ENCODE measurements around the gene CD83. TPM values are rescaled to one million over a fixed set of nuclear protein-coding genes. Genes with fewer than 3 reads are reported as not detected.

Gene CD83
- total and polyA plus RNA-seq, 4 donors, result 14.5 to 31.1 (median 25.1) TPM

- Histone ChIP-seq H3K27ac (ENCODE audit: low read depth in 1 of 2, low read length in 1 of 2) (no peak overlapping the region), H3K27me3 (ENCODE audit: control insufficient read depth in 3 of 3, insufficient read depth in 3 of 3, low read length in 2 of 3) (peaks cover 0 to 8% (median 0%) of the 10 kb centered on the region in 3 donors), H3K36me3 (ENCODE audit: control insufficient read depth in 4 of 4, insufficient read depth in 4 of 4, low read length in 4 of 4) (no peaks in the 10 kb centered on the region), H3K9ac (ENCODE audit: insufficient read depth in 1 of 2, low read length in 2 of 2) (no peak overlapping the region), H3K9me3 (ENCODE audit: control insufficient read depth in 4 of 4, insufficient read depth in 3 of 4, low read length in 3 of 4) (peaks cover 0 to 3% (median 1%) of the 10 kb centered on the region in 4 donors), H3K4me1 (ENCODE audit: control insufficient read depth in 5 of 5, insufficient read depth in 5 of 5, low read length in 5 of 5) (peaks cover 0 to 6% (median 0%) of the 10 kb centered on the region in 5 donors), H3K4me3 (no peak overlapping the region)
- ATAC-seq (ENCODE audit: insufficient read depth, low FRiP score), result no peak
- no peak for DNase-seq
- WGBS, 2 donors, result 81 to 94% methylated on average over 1 of the region's 1 CpG
- no peak for TF ChIP-seq CTCF (IDR thresholded peaks at IDR 0.05; ENCODE audit: control extremely low read depth, extremely low read depth)
Measured at GRCh38 chr6:14105547-14105946, 12.0 kb upstream of the CD83 start.

GRCh38 chr6:14107000-14107399, 10.6 kb upstream of the CD83 start:
- Histone ChIP-seq H3K4me1 (ENCODE audit: control insufficient read depth in 5 of 5, insufficient read depth in 5 of 5, low read length in 5 of 5) (peaks cover 0 to 6% (median 0%) of the 10 kb centered on the region in 5 donors), H3K9me3 (ENCODE audit: control insufficient read depth in 4 of 4, insufficient read depth in 3 of 4, low read length in 3 of 4) (peaks cover 0 to 3% (median 1%) of the 10 kb centered on the region in 4 donors), H3K36me3 (ENCODE audit: control insufficient read depth in 4 of 4, insufficient read depth in 4 of 4, low read length in 4 of 4) (no peaks in the 10 kb centered on the region), H3K27me3 (ENCODE audit: control insufficient read depth in 3 of 3, insufficient read depth in 3 of 3, low read length in 2 of 3) (peaks cover 0 to 8% (median 0%) of the 10 kb centered on the region in 3 donors), H3K4me3 (no peak overlapping the region), H3K27ac (ENCODE audit: low read depth in 1 of 2, low read length in 1 of 2) (no peak overlapping the region), H3K9ac (ENCODE audit: insufficient read depth in 1 of 2, low read length in 2 of 2) (no peak overlapping the region)
- no peak for ATAC-seq (ENCODE audit: insufficient read depth, low FRiP score)
- no peak for DNase-seq
- TF ChIP-seq CTCF (IDR thresholded peaks at IDR 0.05; ENCODE audit: control extremely low read depth, extremely low read depth), result no peak

- no peak overlapping the region for H3K4me3 ChIP-seq
- TF ChIP-seq CTCF (IDR thresholded peaks at IDR 0.05; ENCODE audit: control extremely low read depth, extremely low read depth), result no peak
- peaks cover 0 to 6% (median 0%) of the 10 kb centered on the region in 5 donors for H3K4me1 ChIP-seq (ENCODE audit: control insufficient read depth in 5 of 5, insufficient read depth in 5 of 5, low read length in 5 of 5)
- no peaks in the 10 kb centered on the region for H3K36me3 ChIP-seq (ENCODE audit: control insufficient read depth in 4 of 4, insufficient read depth in 4 of 4, low read length in 4 of 4)
- 87 to 94% methylated on average over 5 of the region's 5 CpGs for WGBS, 2 donors
- H3K27ac ChIP-seq (ENCODE audit: low read depth in 1 of 2, low read length in 1 of 2), result no peak overlapping the region
- peaks cover 0 to 8% (median 0%) of the 10 kb centered on the region in 3 donors for H3K27me3 ChIP-seq (ENCODE audit: control insufficient read depth in 3 of 3, insufficient read depth in 3 of 3, low read length in 2 of 3)
- no peak overlapping the region for H3K9ac ChIP-seq (ENCODE audit: insufficient read depth in 1 of 2, low read length in 2 of 2)
- peaks cover 0 to 3% (median 1%) of the 10 kb centered on the region in 4 donors for H3K9me3 ChIP-seq (ENCODE audit: control insufficient read depth in 4 of 4, insufficient read depth in 3 of 4, low read length in 3 of 4)
- DNase-seq (no peak), ATAC-seq (ENCODE audit: insufficient read depth, low FRiP score) (no peak)
Measured at GRCh38 chr6:14107711-14108494, 9.7 kb upstream of the CD83 start.

Data from lung (tissue), 12 donors.